Endothelial cell of umbilical vein (primary cell): Measurements from ENCODE around the gene SH3RF3. TPM values are rescaled to one million over a fixed set of nuclear protein-coding genes. Genes with fewer than 3 reads are reported as not detected.

Source experiments
- BruUV-seq: library from RNA; stranded (reverse); fragments of 400-500 nt; replicated peaks from 2 replicates; lab custom pipeline; 2021; lab: Mats Ljungman, UMichigan
- CTCF ChIA-PET: fragments of 300-600, 350-600 bp; sonication (Branson Sonifier 250); formaldehyde crosslinking; loops from one replicate; lab custom pipeline; 2021; ENCODE audit warnings: antibody characterized with exemption, inconsistent platforms; lab: Charles Lee
- POLR2A ChIA-PET: fragments of 300-600, 350-600 bp; sonication (Branson Sonifier 250); formaldehyde crosslinking; loops from one replicate; lab custom pipeline; 2021; ENCODE audit warnings: antibody characterized with exemption, inconsistent platforms; lab: Charles Lee
- DNase-seq: peaks from one replicate; pipeline ENCODE4 v3.0.0-alpha.2; 2011; ENCODE audit warnings: low read depth, low spot score
- FAIRE-seq: peaks from 2 replicates; lab custom pipeline; 2011; peaks lifted over from hg19 to GRCh38; lab: Jason Lieb, UNC
- H2AFZ ChIP-seq: 2 replicates; pipeline ENCODE4 v1.6.0; 2012; ENCODE audit warnings: low read depth, low read length, control low read depth, inconsistent platforms
- H3K27ac ChIP-seq: 2 replicates; pipeline ENCODE4 v1.5.1; 2011; ENCODE audit warnings: low read depth, mild to moderate bottlenecking, control low read depth, low read length, moderate library complexity; ENCODE audit not compliant: insufficient read depth
- H3K27me3 ChIP-seq, 2 experiments: 2 replicates each; pipeline versions ENCODE4 v1.6.0 to v1.6.1; 2011; ENCODE audit warnings: low read length in 2 of 2, mixed read lengths in 1 of 2; ENCODE audit not compliant: control insufficient read depth in 2 of 2, insufficient read depth in 2 of 2
- H3K36me3 ChIP-seq, 2 experiments: 2 replicates in 1 of 2; 3 replicates in 1 of 2; pipeline ENCODE4 v1.5.1; 2011; ENCODE audit warnings: low read length in 2 of 2, mild to moderate bottlenecking in 1 of 2, moderate library complexity in 1 of 2; ENCODE audit not compliant: control insufficient read depth in 2 of 2, insufficient read depth in 2 of 2; ENCODE audit errors: extremely low read depth in 1 of 2
- H3K4me1 ChIP-seq: 3 replicates; pipeline ENCODE4 v1.5.1; 2011; ENCODE audit warnings: mild to moderate bottlenecking, low read length; ENCODE audit not compliant: control insufficient read depth, insufficient read depth; ENCODE audit errors: extremely low read depth
- H3K4me2 ChIP-seq: 2 replicates; pipeline ENCODE4 v1.6.1; 2011; ENCODE audit warnings: low read length, control low read depth, mixed read lengths; ENCODE audit not compliant: insufficient read depth
- H3K4me3 ChIP-seq, 3 experiments: fragments of 200-600 bp in 1 of 3; sonication (generic), shearing (Covaris generic) in 1 of 3; replicated peaks in 1 of 3; 2 replicates each; pipeline ENCODE4 v1.5.1; 2011 to 2016; ENCODE audit warnings: control low read depth in 3 of 3, low read length in 3 of 3, mild to moderate bottlenecking in 2 of 3, inconsistent platforms in 1 of 3, low read depth in 1 of 3, moderate library complexity in 1 of 3; ENCODE audit not compliant: insufficient read depth in 1 of 3
- H3K79me2 ChIP-seq: 2 replicates; pipeline ENCODE4 v1.6.0; 2012; ENCODE audit warnings: low read length, inconsistent platforms; ENCODE audit not compliant: control insufficient read depth, insufficient read depth
- H3K9ac ChIP-seq: replicated peaks from 2 replicates; pipeline ENCODE3; 2011; ENCODE audit warnings: low read length, control low read depth; ENCODE audit not compliant: insufficient read depth; ENCODE audit errors: extremely low read depth
- H3K9me1 ChIP-seq: replicated peaks from 3 replicates; pipeline ENCODE4 v1.6.0; 2011; ENCODE audit warnings: mild to moderate bottlenecking, low read length; ENCODE audit not compliant: control insufficient read depth, insufficient read depth; ENCODE audit errors: extremely low read depth
- H3K9me3 ChIP-seq: replicated peaks from 2 replicates; pipeline ENCODE4 v1.5.1; 2012; ENCODE audit warnings: low read length, inconsistent platforms; ENCODE audit not compliant: control insufficient read depth, insufficient read depth
- H4K20me1 ChIP-seq: replicated peaks from 2 replicates; pipeline ENCODE3; 2011; ENCODE audit warnings: mild to moderate bottlenecking, low read length; ENCODE audit not compliant: control insufficient read depth, insufficient read depth; ENCODE audit errors: extremely low read depth
- CTCF ChIP-seq, 2 donors: IDR thresholded peaks; 1 replicate in 1 of 2; 2 replicates in 1 of 2; pipeline ENCODE4 v1.5.1; 2011; ENCODE audit warnings: low read length in 2 of 2, mild to moderate bottlenecking in 2 of 2, moderate library complexity in 2 of 2, control low read depth in 1 of 2, inconsistent platforms in 1 of 2, low read depth in 1 of 2; ENCODE audit not compliant: insufficient read depth in 1 of 2; ENCODE audit errors: extremely low read depth in 1 of 2
- EZH2 ChIP-seq: IDR thresholded peaks from 2 replicates; pipeline ENCODE4 v1.6.1; 2012; ENCODE audit warnings: borderline replicate concordance, low read depth, mild to moderate bottlenecking, moderate library complexity, low read length, inconsistent platforms; ENCODE audit not compliant: severe bottlenecking
- FOS ChIP-seq: IDR thresholded peaks from 2 replicates; pipeline ENCODE4 v1.6.1; 2011; ENCODE audit warnings: mild to moderate bottlenecking, low read length, moderate library complexity, borderline replicate concordance; ENCODE audit not compliant: insufficient read depth
- JUN ChIP-seq: IDR thresholded peaks from 2 replicates; pipeline ENCODE4 v1.6.1; 2011; ENCODE audit warnings: borderline replicate concordance, low read depth; ENCODE audit not compliant: insufficient read length, insufficient read depth
- POLR2A ChIP-seq: IDR thresholded peaks from 2 replicates; pipeline ENCODE4 v1.6.1; 2012; ENCODE audit warnings: low read depth, mild to moderate bottlenecking, control low read depth, low read length
- POLR2AphosphoS5 ChIP-seq: IDR thresholded peaks from 2 replicates; pipeline ENCODE4 v1.6.1; 2012; ENCODE audit warnings: low read depth, mild to moderate bottlenecking, control low read depth, low read length, moderate library complexity; ENCODE audit not compliant: insufficient read depth
- dilution Hi-C: fragments of 300-500 bp; cut with MboI; formaldehyde crosslinking; loops from one replicate; pipeline ENCODE4 v1.15.0; 2019; ENCODE audit warnings: low sequenced_read_pairs; ENCODE audit not compliant: extremely low pct_ligation_motif_present
- intact Hi-C: fragments of 100-400 bp; cut with micrococcal nuclease; formaldehyde crosslinking; loops from one replicate; pipeline ENCODE4 v1.10.0; 2022
- polyA plus RNA-seq, 4 experiments: library from polyadenylated mRNA; depleted of rRNA in 3 of 4; stranded (reverse) in 3 of 4; unstranded in 1 of 4; fragments of >200 nt; gene quantifications; 2 replicates each; pipeline versions ENCODE4 v1.2.1 to v1.2.3, GENCODE V29; 2011 to 2012; ENCODE audit warnings: missing spikeins in 1 of 4
- total RNA-seq: library from RNA; stranded (reverse); gene quantifications from 2 replicates; pipeline ENCODE4 v1.2.3, GENCODE V29; 2021
- TF ChIP-seq, protein P1 (sequence below): IDR thresholded peaks from 2 replicates; pipeline ENCODE4 v1.6.1; 2011; ENCODE audit not compliant: insufficient read depth, insufficient read length

Gene SH3RF3
- total and polyA plus RNA-seq, 2 donors (not counting 3 experiments of a cell fraction or from before 2014, with no cell fraction given), result 3.8 to 14.7 TPM

DNA sequence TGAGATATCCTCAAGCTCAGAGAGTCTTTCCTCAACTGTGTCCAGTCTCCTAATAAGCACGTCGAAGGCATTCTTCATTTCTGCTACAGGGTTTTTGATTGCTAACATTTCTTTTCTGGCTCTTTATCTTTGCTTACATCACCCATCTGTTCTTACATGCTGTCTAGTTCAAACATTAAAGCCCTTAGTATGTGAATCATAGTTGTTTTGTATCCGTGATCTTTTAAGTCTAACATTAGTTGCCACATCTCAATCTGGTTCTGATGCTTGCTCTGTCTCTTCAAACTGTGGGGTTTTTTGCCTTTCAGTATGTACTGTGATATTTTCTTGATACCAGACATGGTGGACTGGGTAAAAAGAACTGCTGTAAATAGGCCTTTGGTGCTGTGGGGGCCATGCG is 235.2 kb downstream of the SH3RF3 start:
- Histone ChIP-seq H3K4me2 (no peak overlapping the region), H3K36me3 (no peaks in the 10 kb centered on the region), H3K9ac (no peak overlapping the region), H3K27ac (no peak overlapping the region), H3K9me3 (no peaks in the 10 kb centered on the region), H3K4me3 (no peak overlapping the region), H4K20me1 (no peaks in the 10 kb centered on the region), H3K27me3 (no peaks in the 10 kb centered on the region), H3K4me1 (no peaks in the 10 kb centered on the region), H3K79me2 (peaks cover 2% of the 10 kb centered on the region), H3K9me1 (no peaks in the 10 kb centered on the region), H2AFZ (no peak overlapping the region)
- FAIRE-seq (no peak), DNase-seq (no peak)
- TF ChIP-seq JUN (no peak), POLR2AphosphoS5 (no peak), POLR2A (no peak), EZH2 (no peak), FOS (no peak), CTCF (IDR thresholded peaks at IDR 0.05; ENCODE audit: extremely low read depth in 1 of 2, insufficient read depth in 1 of 2, low read depth in 1 of 2, low read length in 2 of 2) (no peak)
- TF ChIP-seq, protein P1, sequence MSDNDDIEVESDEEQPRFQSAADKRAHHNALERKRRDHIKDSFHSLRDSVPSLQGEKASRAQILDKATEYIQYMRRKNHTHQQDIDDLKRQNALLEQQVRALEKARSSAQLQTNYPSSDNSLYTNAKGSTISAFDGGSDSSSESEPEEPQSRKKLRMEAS, result no peak
- intact Hi-C loops (no loop called here), dilution Hi-C loops (no loop called here)
- ChIA-PET CTCF (interaction anchor here (0.7 kb wide), 1 partner anchor 136 kb away, joined by 3 read pairs; no protein-coding TSS in a partner anchor), POLR2A (no interaction called here)
- BruUV-seq, result no TSS peak
